ENCODE measurements around the gene LPCAT1.

LPCAT1 gene

DNA sequence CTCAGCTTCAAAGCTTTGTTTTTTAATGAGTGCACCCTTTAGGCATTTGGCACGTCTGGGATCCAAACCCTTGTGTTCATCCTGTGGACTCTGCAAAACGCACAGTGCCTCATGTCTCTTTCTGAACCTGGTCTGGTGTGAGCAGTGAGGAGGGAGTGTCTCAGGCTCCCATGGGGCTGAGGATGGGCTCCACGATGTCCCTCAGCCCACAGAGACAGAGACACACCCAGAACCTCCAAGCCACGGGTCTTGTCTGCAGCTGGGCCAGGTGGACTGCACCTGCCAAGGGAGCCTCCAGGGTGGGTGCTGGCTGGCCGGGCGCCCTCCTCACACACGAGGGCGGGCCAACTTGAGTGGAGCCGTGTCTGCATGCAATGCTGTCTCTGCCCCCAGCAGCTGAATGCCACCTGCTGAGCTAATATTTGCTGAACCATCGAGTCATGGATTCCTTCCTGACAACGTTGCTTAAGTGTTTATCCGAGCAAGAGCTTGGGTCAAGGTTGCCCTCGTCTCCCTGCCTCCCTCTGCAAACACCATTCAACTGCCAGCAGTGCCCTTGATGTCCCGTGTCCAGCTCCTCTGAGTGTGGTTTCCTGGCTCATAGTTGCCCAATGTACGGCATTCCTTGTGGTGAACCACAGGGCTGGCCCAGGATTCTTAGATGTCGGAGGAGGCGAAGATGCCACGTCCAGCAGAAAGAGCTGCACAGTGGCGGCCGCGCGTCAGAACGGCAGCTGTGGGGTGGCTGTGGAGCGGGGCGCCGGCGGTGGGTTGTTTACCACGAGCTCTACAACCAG, 31.4 kb upstream of the LPCAT1 start:
- DNase-seq, result peak; percentile 99

DNA sequence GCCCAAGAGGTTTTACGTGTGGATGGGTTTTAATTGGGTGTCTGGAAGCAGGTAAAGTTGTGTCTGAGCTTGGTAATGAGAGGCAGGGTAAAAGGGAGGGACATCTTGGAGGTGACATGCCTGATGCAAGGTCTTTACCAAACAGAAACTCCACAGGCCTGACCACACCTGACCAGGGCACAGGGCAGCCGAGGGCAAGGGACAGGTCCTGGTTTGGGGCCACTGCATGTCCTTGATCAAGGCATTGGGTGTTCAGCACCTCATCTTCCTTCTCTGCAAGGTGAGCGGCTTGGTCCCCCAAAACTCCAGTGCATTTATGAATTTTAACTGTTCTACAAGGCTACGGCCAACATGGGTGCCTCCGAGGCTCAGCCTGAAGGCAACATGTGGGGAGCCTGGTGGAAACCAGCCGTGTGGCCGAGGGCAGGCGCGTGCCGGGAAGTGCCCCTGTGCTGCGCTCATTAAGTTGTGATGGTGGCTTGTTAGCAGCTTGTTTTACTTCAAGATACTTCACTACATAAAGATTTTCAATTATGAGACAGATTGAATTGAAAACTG, 30.7 kb upstream of the LPCAT1 start:
- peak in 1 of 2 experiments; percentile 65 for DNase-seq

DNA sequence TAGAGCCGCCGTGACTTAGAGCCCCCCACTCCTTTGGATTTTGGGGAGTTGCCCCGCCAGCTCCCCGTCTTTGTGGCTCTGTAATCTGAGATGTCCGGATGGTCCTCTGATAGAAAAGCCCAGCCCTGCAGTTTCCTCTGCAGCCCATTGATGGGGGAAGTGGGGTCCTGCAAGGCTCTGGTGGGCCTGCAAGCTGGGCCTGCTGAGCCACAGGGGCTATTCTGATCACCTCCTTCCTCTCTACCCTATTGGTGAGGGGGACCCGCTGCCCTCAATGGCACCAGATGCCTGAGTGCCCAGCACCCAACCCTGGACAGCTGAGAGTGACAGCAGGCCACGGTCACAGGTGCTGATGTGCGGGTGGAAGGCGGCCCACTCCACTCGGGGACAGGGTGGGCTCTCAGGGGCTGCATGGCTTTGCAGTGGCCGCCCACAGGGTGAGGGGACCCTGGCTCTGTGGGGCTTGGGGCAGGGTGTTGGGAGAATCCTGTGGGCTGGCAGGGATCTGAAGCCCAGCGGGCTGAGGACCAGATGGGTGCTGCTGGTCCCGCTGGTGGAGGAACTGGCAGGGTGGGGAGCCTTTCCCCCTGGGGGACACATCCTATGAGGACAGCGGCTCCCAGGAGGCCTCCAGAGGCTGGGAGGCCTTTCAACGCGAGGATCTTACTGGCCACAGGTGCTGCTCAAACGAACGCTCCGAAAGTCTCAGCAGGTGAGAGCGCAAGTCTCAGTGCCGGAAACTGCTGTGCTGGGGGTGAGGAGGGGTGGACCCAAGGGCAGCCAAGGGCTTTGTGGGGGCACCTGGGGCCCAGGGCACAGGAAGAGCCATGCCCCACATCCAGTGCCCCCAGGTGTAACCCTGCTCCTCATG, 30.0 kb upstream of the LPCAT1 start:
- peak; percentile 39 to 52 for DNase-seq

DNA sequence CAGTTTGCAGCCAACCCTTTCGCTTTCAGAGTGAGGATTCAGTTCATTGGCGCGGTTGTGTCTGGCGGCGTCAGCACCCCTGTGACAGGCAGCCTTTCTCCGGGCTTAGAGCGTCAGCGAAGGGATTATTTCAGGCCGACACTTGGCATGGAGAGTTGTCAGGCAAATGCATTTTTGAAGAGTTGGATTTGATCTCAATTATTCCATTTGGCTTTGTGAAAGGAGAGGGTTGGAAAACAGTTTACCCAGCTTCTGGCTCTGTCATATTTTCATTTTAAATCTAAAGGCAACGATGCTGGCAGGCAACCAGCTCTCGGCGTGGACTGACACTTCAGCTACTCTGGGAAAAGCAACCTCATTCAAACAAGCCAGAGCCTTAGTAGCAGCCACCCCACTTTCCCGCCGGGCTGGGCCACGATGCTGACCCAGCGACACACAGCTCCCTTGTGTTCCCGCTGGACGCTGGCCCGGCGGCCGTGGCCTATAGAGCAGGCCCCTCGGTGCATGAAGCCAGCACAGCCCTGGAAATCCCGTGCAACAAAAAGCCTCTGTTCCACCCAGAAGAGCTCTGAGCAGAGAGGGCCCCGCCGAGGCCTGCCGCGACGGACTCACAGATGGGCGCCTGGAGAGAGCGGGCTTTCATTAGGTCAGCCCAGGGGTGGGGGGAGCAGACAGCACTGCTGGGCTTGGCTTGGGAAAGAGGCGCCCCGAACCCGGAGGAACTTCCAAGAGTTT, 28.9 kb upstream of the LPCAT1 start:
- DNase-seq, result peak; percentile 67 to 69

DNA sequence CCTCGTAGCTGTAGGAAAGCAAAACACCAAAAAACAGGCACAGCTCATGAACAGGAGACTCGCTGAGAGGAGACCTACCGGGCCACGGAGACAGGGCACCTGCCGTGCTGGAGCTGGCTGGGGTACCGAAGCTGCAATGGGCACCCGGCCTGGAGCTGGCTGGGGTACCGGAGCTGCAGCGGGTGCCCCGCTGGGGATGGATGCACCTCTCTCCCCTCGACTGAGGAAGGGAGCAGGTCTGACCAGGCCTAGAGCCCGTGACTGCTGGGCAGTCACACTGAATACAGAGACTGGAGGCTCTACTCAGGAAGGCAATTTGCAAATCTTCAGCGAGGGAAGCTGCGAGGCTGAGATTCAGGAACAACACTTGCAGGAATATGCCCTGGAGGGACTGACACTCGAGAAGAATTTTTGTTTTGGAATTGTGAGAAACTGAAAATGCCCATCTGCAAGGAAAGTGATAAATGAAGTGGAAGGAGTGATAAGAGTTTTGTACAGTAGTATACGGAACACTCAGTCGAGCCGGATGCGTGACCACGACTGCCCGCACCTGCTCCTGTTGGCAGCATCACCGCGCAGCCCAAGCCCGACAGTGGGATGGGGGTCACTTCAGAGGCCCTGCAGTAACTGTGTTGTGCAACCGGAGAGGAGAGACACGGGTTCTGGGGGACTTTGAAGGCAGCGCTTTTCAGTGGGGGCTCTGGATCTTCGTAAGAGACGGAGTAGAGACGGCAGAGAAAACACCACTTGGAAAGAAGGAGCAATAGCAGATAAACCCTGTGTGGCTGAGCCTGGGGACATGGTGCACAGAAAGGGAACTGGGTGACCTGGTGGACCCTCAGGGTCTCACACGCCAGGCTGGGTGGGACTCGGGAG, 27.9 kb upstream of the LPCAT1 start:
- DNase-seq, result peak; percentile 76 to 80

DNA sequence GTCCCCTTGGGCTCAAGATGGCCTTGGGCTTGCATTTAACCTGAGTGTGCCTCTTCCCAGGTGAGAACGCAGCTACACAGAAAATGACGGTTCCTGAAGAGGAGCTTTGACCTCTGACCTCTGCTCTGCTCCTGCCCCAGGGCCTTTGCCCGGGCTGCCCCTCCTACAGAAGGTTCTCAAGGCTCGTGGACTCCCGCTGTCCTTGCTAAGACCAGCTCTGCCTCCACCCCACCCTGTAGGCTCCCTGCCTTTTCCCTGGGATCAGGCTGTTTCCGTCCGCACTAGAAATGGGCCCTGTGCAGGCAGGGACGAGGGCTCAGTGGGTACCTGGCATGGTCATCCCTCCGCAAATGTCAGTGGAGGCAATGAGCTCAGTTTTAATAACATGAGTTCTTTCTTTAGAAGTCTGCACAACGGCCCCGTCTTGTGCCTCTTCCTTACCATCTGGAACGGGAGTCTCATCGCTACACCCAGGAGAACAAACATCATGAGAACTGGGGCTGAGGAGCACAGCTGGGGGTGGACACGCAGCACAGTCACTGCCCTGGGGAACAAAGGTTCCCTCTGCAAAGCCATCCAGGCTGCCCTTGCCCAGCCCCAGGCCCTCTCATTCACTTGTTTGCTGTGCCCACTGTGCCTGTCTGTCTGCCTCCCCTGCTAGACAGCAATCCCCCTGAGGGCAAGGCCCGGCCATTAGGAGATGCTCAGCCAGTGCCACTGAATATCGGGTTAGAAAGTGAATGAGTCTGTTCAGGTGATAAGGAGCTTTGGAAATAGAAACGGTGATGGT, 26.7 kb upstream of the LPCAT1 start:
- DNase-seq, result no peak

DNA sequence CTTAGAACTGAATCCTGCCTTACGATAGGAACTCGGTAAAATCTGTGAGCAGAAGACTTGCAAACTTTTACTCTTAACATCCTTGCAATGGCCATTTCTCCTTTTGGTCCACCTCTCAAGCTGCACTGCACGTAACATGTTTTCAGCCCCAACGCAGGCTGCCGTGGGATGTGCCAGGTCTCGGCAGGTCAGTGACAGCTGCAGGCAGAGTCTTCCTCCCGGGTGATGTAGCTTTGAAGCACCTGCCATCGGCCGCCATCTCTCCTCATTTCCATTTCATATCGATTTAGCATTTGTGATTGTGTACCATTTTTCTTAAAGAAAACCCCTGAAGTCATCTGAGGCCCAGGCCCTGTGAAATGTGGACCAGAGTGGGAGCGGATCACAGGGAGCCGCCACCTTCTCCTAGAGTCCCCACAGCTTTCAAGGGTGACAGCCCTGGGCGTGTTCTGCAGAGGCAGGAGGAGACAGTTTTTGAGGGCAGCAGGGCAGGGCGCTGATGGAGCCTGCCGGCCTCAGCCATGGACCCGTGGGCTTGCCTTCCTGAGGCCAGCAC, 25.8 kb upstream of the LPCAT1 start:
- no peak for DNase-seq

DNA sequence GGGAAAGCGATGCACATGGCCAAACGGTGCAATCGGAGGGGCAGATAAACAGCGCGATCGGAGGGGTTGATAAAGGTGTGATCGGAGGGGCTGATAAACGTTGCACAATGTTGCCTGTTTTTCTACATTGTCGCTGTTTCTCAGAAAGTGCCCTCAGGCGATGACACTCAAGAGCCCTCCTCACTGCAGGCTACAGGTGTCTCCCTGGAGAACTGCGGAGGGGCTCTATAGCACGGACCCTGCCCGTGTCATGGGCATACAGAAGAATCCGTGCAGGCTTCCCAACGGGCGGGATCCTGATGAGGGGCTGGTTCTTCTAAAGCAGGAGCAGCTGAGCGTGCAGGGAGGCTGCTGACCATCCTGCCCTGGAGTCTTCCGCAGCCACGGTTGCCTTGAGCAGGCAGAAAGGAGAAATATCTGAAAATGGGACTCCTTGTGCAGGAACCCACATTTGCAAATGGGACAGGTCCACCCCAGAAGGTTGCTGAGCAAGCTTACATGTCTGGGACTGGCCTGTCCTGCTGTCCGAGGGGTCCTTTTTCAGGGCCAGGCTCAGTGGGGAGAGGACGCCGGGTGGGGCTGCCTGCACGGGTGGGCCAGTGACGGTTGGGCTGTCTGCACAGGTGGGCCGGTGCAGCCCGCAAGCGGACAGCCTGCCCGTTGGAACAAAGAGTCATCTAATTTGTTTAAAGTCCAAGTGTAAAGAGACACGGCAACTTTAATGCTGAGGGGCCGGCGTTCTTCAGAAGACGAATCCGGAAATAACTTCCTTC, 25.1 kb upstream of the LPCAT1 start:
- no peak for DNase-seq

DNA sequence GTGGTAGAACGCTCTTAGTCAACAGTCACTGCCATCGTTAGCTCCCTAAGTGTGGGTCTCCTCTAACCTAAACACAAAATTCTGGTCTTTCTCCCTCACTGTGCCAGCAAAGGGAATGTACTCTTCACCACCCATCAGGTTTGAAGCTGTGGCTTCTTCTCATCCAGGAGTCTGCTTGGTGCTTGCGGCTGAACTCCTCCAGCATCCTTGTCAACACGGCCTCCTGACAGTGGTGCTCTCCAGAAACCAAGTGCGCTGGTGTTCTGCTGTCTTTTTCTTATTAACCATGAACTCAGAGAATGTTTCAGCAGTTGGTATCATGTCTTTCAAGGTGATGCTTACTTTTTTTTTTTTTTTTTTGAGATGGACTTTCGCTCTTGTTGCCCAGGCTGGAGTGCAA, 23.9 kb upstream of the LPCAT1 start:
- DNase-seq, result no peak

DNA sequence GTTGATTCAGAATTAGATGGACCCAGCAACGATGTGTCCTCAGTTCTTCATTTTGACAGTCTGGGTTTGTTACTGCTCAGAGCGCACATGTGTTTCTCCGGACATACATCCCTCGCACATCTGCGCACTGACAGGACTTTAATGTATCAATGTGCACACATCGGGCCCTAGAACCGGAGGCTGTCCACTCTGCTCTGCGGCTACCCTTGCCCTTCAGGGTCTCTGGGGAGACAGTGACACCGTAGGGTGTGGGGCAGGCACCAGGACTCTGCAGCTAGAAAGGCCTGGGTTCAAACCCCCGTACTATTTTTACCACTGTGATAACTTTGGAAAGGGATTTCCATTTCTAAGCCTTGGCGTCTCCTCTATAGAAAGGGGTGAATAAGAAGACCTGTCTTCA, 23.5 kb upstream of the LPCAT1 start:
- DNase-seq, result no peak

DNA sequence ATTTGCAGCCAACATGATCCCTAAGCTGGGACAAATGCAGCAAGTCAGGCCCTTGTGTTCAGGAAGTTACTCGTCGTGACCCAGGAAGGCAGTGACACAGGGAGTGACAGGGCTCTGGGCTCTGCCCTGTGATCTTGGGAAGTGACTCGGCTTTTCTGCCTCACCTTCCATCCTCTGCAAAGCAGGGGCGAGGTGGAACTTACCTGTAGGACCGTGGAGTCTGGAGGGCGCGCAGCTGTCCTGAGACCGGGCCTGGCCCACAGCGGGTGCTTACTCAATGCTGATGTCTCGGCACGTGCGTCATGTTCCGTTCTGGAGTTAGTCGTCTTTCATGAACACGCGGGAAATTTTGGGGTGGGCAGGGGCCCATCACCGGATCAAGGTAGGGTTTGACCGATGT, 22.8 kb upstream of the LPCAT1 start:
- DNase-seq, result no peak

DNA sequence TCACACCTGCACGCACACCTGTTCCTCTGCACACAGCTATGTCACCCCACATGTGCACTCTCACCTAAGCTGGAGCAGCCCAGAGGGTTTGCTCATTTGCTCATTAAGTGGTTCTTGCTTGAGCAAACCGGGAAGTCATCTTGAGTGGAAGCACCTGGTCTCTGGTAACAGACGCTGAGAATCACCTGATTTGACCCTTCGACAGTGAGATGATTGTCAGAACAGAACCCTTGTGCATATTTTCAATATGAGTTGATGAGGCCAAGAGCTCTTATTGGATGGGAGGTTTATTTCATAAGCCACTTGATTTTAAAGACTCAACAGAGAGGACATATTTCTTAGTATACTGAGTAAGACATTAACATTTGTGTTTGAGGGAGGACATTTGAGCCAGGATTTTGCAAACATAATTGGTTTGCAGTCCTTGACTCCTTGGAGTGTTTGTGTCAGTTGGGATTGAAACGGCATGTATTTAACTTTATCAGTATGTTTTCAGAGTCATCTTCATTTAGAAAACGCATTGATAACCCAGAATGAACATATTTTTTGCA, 22.1 kb upstream of the LPCAT1 start:
- DNase-seq, result peak; percentile 62 to 76

DNA sequence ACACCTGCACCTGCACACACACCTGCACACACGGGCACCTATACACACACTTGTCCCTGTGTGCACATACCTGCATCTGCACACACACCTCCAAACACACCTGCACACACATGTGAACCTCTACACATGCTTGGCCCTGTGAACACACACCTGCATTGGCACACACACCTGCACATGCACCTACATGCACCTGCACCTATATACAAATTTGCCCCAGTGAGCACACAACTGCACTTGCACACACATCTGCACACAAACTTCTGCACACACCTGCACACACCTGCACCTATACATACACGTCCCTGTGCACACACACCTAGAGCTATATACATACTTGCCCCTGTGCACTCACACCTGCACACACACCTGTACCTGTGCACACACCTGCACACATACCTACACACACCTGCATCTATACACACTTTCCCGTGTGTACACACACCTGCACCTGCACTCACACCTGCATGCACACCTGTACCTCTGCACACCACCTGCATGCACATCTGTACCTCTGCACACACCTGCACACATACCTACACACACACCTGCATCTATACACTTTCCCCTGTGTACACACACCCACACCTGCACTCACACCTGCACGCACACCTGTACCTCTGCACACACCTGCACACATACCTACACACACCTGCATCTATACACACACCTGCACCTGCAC, 21.5 kb upstream of the LPCAT1 start:
- no peak for DNase-seq

DNA sequence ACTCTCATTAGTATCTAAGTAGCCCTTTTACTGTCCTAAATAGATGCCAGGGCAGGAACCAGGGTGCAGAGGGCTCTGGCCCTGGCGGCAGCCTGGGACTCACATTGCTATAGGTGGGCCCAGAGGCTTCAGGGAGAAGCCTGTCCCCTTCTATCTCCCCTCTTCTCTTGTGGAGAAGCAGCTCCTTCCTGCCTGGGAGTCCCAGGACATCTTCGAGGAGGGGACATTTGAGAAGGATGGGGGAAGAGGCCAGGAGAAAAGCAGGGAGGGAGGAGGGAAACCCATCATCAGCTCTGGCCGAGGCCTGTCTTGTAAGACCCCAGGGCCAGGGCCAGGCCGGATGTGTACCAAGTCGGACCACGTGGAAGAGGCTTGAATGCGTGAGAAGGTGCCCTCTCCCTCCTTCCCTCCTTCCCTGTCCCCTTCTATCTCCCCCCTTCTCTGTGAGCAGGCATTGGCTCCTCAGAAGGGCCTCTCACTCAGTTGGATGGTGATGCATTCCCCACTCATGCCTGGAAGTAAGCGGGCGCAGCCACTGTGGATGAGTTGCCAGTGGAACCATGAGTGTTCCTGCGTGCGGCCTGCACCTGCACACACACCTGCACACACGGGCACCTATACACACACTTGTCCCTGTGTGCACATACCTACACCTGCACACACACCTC, 20.7 kb upstream of the LPCAT1 start:
- DNase-seq, result no peak

DNA sequence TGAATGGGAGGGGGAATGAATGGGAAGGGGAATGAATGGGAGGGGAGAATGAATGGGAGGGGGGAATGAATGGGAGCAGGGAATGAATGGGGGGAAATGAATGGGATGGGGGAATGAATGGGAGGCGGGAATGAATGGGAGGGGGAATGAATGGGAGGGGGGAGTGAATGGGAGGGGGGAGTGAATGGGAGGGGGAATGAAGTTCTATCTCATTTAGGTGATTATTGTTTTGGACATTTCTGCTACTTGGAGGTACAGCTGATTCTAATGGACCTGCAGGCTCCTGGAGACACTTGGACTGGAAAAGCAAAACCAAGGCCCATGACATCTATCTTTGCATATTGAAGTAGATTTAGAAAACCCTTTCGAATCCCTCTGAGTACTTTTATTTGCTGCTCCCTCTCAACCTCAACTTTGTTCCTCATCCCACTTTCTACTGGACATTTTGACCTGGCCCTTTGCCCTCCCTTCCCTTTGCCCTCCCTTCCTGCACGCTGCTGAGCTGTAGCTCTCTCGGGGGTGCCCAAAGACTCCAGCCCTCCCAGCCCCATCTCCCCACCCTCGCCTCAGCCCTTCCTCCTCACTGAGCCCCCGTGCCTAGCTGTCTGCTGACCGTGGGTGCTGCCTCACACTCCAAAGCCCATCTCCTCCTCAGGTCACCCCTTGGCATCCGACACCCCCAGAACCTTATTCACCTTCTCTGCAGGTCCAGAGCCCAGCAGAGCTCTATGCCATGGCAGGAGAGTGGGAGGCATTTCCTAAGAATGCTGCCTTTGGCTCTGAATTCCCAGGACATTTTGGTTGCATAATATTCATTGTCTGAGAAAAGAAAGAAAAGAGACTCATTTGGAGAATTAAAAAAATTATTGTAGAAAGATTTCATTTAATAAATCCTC, 19.9 kb upstream of the LPCAT1 start:
- no peak for DNase-seq

DNA sequence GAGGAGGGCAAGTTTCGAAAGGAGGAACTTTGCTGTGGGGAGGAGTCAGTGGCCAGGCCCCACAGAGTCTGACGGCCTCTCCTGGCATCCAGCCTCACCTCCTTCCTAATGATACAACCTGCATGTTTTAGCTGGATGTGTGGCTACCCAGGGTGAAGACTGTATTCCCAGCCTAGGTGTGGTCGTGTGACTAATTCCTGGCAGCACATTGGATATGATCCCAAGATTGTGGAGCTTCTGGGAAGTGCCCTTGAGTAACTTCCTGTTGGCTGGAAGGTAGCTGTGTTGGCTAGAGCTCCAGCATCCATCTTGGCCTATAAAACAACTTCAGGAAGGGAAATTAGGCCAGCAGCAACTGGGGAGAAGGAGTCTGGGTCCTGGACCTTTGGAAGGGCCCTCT, 19.0 kb upstream of the LPCAT1 start:
- DNase-seq, result no peak

DNA sequence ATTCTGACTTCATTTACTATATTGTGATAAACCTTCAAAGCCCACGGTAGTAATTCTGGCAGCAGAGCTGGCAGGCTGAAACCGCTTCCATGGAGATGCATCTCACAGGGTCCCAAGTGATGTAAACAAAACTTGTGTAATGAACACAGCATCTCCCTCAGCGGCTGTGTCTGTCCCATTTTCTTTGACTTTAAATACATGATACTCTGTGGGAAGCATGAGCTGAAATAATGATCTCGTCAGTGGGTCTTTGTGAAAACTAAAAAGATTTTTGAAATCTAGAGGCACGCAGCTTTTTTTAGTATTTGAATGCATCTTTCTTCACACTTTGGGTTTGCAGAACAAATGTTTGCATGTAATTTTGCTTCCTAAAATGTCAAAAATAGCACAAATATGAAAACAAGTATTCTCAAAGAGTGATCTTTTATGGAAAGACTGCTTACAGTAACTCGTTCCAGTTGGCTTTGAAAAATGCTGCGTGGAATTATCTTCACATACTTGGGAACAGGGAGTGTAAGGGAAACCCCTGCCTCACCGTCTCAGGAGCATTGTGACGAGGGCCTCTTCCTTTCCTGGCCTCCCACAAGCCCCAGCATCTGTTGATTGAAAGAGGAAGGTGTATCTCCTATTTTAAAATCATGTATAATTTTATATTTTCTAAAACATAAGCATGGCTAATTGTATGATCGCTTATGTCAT, 18.1 kb upstream of the LPCAT1 start:
- DNase-seq, result no peak

Measured in SHP77 (cell line).